ENCODE data around the gene ABR.
"Not testable (repeated sequence)": the region's sequence is repeated elsewhere in the genome, so short reads cannot be mapped to it uniquely, and the experiment has no call there.

The ABR gene

GRCh38 chr17:1153795-1154546 is 25.8 kb downstream of the ABR start:
- no peak for ATAC-seq (ENCODE audit: insufficient read depth, low read depth)
- Histone ChIP-seq H3K36me3 (ENCODE audit: insufficient read depth, low read length) (no peaks in the 10 kb centered on the region), H3K4me1 (ENCODE audit: insufficient read depth, low read length) (no peaks in the 10 kb centered on the region), H3K9me3 (ENCODE audit: insufficient read depth, low read length, severe bottlenecking) (no peaks in the 10 kb centered on the region), H3K79me2 (ENCODE audit: insufficient read depth, low read length) (no peaks in the 10 kb centered on the region), H3K9ac (ENCODE audit: low read depth, low read length) (no peak overlapping the region), H3K4me3 (ENCODE audit: low read depth in 1 of 2, low read length in 2 of 2) (no peak overlapping the region), H3K27me3 (ENCODE audit: insufficient read depth, low read length, poor library complexity) (no peaks in the 10 kb centered on the region), H4K20me1 (ENCODE audit: insufficient read depth, low read length) (no peaks in the 10 kb centered on the region), H3K4me2 (ENCODE audit: insufficient read depth, low read length) (no peak overlapping the region), H2AFZ (ENCODE audit: low read depth, low read length) (no peak overlapping the region), H3K27ac (ENCODE audit: low read length) (no peak overlapping the region)
- TF ChIP-seq EZH2 (IDR thresholded peaks at IDR 0.05; ENCODE audit: borderline replicate concordance, low read depth, low read length, severe bottlenecking), result no peak
- TF ChIP-seq, protein P1, sequence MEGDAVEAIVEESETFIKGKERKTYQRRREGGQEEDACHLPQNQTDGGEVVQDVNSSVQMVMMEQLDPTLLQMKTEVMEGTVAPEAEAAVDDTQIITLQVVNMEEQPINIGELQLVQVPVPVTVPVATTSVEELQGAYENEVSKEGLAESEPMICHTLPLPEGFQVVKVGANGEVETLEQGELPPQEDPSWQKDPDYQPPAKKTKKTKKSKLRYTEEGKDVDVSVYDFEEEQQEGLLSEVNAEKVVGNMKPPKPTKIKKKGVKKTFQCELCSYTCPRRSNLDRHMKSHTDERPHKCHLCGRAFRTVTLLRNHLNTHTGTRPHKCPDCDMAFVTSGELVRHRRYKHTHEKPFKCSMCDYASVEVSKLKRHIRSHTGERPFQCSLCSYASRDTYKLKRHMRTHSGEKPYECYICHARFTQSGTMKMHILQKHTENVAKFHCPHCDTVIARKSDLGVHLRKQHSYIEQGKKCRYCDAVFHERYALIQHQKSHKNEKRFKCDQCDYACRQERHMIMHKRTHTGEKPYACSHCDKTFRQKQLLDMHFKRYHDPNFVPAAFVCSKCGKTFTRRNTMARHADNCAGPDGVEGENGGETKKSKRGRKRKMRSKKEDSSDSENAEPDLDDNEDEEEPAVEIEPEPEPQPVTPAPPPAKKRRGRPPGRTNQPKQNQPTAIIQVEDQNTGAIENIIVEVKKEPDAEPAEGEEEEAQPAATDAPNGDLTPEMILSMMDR (IDR thresholded peaks at IDR 0.05; ENCODE audit: borderline replicate concordance, extremely low read depth, low read length, poor library complexity, severe bottlenecking), result no peak
- DNase-seq, result peak; percentile 33

GRCh38 chr17:1152582-1152981 is 27.2 kb downstream of the ABR start:
- not testable (repeated sequence) for H4K20me1 ChIP-seq (ENCODE audit: insufficient read depth, low read length); H2AFZ ChIP-seq (ENCODE audit: low read depth, low read length); H3K4me3 ChIP-seq (ENCODE audit: low read depth in 1 of 2, low read length in 2 of 2); H3K27ac ChIP-seq (ENCODE audit: low read length); H3K79me2 ChIP-seq (ENCODE audit: insufficient read depth, low read length); H3K9me3 ChIP-seq (ENCODE audit: insufficient read depth, low read length, severe bottlenecking); H3K4me2 ChIP-seq (ENCODE audit: insufficient read depth, low read length); H3K27me3 ChIP-seq (ENCODE audit: insufficient read depth, low read length, poor library complexity); H3K9ac ChIP-seq (ENCODE audit: low read depth, low read length); DNase-seq; ATAC-seq (ENCODE audit: insufficient read depth, low read depth); H3K4me1 ChIP-seq (ENCODE audit: insufficient read depth, low read length); H3K36me3 ChIP-seq (ENCODE audit: insufficient read depth, low read length)

GRCh38 chr17:1150863-1151600 is 28.7 kb downstream of the ABR start:
- ATAC-seq (ENCODE audit: insufficient read depth, low read depth) (no peak), DNase-seq (no peak)
- TF ChIP-seq, protein P1 (IDR thresholded peaks at IDR 0.05; ENCODE audit: borderline replicate concordance, extremely low read depth, low read length, poor library complexity, severe bottlenecking), result no peak
- no peak for TF ChIP-seq EZH2 (IDR thresholded peaks at IDR 0.05; ENCODE audit: borderline replicate concordance, low read depth, low read length, severe bottlenecking)
- no peaks in the 10 kb centered on the region for H3K27me3 ChIP-seq (ENCODE audit: insufficient read depth, low read length, poor library complexity)
- H3K9me3 ChIP-seq (ENCODE audit: insufficient read depth, low read length, severe bottlenecking), result no peaks in the 10 kb centered on the region
- no peak overlapping the region for H2AFZ ChIP-seq (ENCODE audit: low read depth, low read length)
- no peak overlapping the region for H3K4me2 ChIP-seq (ENCODE audit: insufficient read depth, low read length)
- no peak overlapping the region for H3K4me3 ChIP-seq (ENCODE audit: low read depth in 1 of 2, low read length in 2 of 2)
- H4K20me1 ChIP-seq (ENCODE audit: insufficient read depth, low read length), result no peaks in the 10 kb centered on the region
- no peaks in the 10 kb centered on the region for H3K79me2 ChIP-seq (ENCODE audit: insufficient read depth, low read length)
- H3K36me3 ChIP-seq (ENCODE audit: insufficient read depth, low read length), result no peaks in the 10 kb centered on the region
- H3K27ac ChIP-seq (ENCODE audit: low read length), result no peak overlapping the region
- no peak overlapping the region for H3K9ac ChIP-seq (ENCODE audit: low read depth, low read length)
- no peaks in the 10 kb centered on the region for H3K4me1 ChIP-seq (ENCODE audit: insufficient read depth, low read length)

DNA sequence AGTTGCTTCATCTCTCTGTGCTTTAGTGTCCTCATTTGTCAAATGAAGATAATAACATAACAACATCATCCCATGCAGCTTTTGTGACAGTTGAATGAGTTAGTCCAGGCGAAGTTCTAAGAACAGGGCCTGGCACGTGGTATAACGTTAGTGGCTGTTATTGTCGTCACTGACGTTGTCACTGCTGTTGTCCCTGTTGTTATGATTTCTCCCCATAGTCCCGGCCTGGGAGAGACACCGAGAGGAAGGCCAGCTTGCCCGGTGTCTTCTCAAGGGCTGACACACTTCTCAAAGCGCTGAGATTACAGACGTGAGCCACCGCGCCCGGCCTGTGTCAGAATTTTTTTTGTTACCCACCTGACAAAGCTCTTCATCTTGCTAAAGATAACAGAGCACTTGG is 29.9 kb downstream of the ABR start:
- no peaks in the 10 kb centered on the region for H3K4me1 ChIP-seq (ENCODE audit: insufficient read depth, low read length)
- no peak overlapping the region for H2AFZ ChIP-seq (ENCODE audit: low read depth, low read length)
- H3K4me2 ChIP-seq (ENCODE audit: insufficient read depth, low read length), result no peak overlapping the region
- no peaks in the 10 kb centered on the region for H3K9me3 ChIP-seq (ENCODE audit: insufficient read depth, low read length, severe bottlenecking)
- H3K27ac ChIP-seq (ENCODE audit: low read length), result no peak overlapping the region
- DNase-seq (no peak), ATAC-seq (ENCODE audit: insufficient read depth, low read depth) (no peak)
- H3K4me3 ChIP-seq (ENCODE audit: low read depth in 1 of 2, low read length in 2 of 2), result no peak overlapping the region
- H3K79me2 ChIP-seq (ENCODE audit: insufficient read depth, low read length), result no peaks in the 10 kb centered on the region
- H3K36me3 ChIP-seq (ENCODE audit: insufficient read depth, low read length), result no peaks in the 10 kb centered on the region
- no peaks in the 10 kb centered on the region for H3K27me3 ChIP-seq (ENCODE audit: insufficient read depth, low read length, poor library complexity)
- H4K20me1 ChIP-seq (ENCODE audit: insufficient read depth, low read length), result no peaks in the 10 kb centered on the region
- no peak overlapping the region for H3K9ac ChIP-seq (ENCODE audit: low read depth, low read length)
- no peak for TF ChIP-seq EZH2 (IDR thresholded peaks at IDR 0.05; ENCODE audit: borderline replicate concordance, low read depth, low read length, severe bottlenecking)
- TF ChIP-seq, protein P1 (IDR thresholded peaks at IDR 0.05; ENCODE audit: borderline replicate concordance, extremely low read depth, low read length, poor library complexity, severe bottlenecking), result no peak

All from DND-41 (cell line).